ENCODE results near the gene CLSTN2. TPM values are rescaled to one million over a fixed set of nuclear protein-coding genes. Genes with fewer than 3 reads are reported as not detected.

CLSTN2 gene
- total RNA-seq, 1 donor from 2014 or later: 0.74 TPM

DNA sequence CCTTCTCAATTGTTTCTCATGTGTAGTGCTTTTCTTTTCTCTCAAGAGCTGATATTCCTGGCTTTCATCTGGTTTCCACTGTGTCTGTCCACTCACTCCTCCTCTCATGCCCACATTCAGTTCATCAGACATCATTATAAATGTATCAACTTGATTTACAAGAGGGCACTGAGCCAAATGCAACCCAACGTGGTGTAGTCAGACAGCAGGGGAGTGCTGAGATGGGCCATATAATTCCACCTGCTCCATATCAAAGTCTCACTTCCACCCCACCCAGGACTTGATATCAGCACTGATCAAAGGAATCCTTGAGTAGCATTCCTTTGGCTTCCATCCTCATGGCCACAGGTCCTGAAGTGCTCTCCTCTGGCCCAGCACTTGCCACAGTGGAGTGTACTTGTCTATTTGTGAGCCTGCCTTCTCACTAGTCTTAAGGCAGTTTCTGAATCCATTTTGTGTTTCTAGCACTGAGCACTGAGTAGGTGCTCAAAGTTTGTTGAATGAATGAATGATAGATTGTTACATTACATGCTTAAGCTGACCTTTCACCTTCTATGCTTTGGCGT, 252.8 kb downstream of the CLSTN2 start:
- Mint-ChIP-seq H3K4me3 (ENCODE audit: unreplicated experiment) (no peak overlapping the region), H3K36me3 (ENCODE audit: low read depth, unreplicated experiment) (no peaks in the 10 kb centered on the region), H3K27ac (ENCODE audit: unreplicated experiment) (no peak overlapping the region), H3K27me3 (ENCODE audit: unreplicated experiment) (peaks cover 2% of the 10 kb centered on the region), H3K9me3 (ENCODE audit: unreplicated experiment) (no peaks in the 10 kb centered on the region), H3K4me1 (ENCODE audit: unreplicated experiment) (no peaks in the 10 kb centered on the region)
- no peak for DNase-seq (ENCODE audit: low spot score)
- TF ChIP-seq, protein P1, sequence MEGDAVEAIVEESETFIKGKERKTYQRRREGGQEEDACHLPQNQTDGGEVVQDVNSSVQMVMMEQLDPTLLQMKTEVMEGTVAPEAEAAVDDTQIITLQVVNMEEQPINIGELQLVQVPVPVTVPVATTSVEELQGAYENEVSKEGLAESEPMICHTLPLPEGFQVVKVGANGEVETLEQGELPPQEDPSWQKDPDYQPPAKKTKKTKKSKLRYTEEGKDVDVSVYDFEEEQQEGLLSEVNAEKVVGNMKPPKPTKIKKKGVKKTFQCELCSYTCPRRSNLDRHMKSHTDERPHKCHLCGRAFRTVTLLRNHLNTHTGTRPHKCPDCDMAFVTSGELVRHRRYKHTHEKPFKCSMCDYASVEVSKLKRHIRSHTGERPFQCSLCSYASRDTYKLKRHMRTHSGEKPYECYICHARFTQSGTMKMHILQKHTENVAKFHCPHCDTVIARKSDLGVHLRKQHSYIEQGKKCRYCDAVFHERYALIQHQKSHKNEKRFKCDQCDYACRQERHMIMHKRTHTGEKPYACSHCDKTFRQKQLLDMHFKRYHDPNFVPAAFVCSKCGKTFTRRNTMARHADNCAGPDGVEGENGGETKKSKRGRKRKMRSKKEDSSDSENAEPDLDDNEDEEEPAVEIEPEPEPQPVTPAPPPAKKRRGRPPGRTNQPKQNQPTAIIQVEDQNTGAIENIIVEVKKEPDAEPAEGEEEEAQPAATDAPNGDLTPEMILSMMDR (IDR thresholded peaks at IDR 0.05; ENCODE audit: unreplicated experiment): no peak

- H3K27ac Mint-ChIP-seq (ENCODE audit: unreplicated experiment): no peak overlapping the region
- TF ChIP-seq, protein P1 (IDR thresholded peaks at IDR 0.05; ENCODE audit: unreplicated experiment): no peak
- H3K9me3 Mint-ChIP-seq (ENCODE audit: unreplicated experiment): no peaks in the 10 kb centered on the region
- no peak overlapping the region for H3K4me3 Mint-ChIP-seq (ENCODE audit: unreplicated experiment)
- peaks cover 2% of the 10 kb centered on the region for H3K27me3 Mint-ChIP-seq (ENCODE audit: unreplicated experiment)
- H3K36me3 Mint-ChIP-seq (ENCODE audit: low read depth, unreplicated experiment): no peaks in the 10 kb centered on the region
- H3K4me1 Mint-ChIP-seq (ENCODE audit: unreplicated experiment): no peaks in the 10 kb centered on the region
- DNase-seq (ENCODE audit: low spot score): no peak
Observed at GRCh38 chr3:140188285-140188684, 253.3 kb downstream of the CLSTN2 start.

GRCh38 chr3:140189267-140189666, 254.3 kb downstream of the CLSTN2 start:
- DNase-seq (ENCODE audit: low spot score): no peak
- Mint-ChIP-seq H3K4me3 (ENCODE audit: unreplicated experiment) (no peak overlapping the region), H3K4me1 (ENCODE audit: unreplicated experiment) (no peaks in the 10 kb centered on the region), H3K9me3 (ENCODE audit: unreplicated experiment) (no peaks in the 10 kb centered on the region), H3K27me3 (ENCODE audit: unreplicated experiment) (peaks cover 2% of the 10 kb centered on the region), H3K27ac (ENCODE audit: unreplicated experiment) (no peak overlapping the region), H3K36me3 (ENCODE audit: low read depth, unreplicated experiment) (no peaks in the 10 kb centered on the region)
- TF ChIP-seq, protein P1 (IDR thresholded peaks at IDR 0.05; ENCODE audit: unreplicated experiment): no peak

DNA sequence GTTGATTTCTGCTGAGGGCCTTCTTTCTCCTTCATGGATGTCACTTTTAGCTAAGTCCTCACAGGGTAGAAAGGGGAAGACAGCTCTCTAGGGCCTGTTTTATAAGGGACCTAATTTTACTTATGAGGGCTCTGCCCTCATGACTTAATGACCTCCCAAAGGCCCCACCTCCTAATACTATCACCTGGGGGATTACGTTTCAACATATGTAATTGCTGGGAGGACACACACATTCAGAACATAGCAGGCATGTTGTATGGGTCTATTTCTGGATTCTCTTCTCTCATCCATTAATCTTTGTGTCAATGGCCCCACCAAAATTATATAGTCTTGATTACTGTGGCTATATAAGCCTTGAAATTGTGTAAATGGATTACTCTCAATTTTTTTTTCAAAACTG, 255.0 kb downstream of the CLSTN2 start:
- TF ChIP-seq, protein P1 (IDR thresholded peaks at IDR 0.05; ENCODE audit: unreplicated experiment): no peak
- H3K27me3 Mint-ChIP-seq (ENCODE audit: unreplicated experiment): peaks cover 2% of the 10 kb centered on the region
- no peaks in the 10 kb centered on the region for H3K36me3 Mint-ChIP-seq (ENCODE audit: low read depth, unreplicated experiment)
- no peak overlapping the region for H3K4me3 Mint-ChIP-seq (ENCODE audit: unreplicated experiment)
- no peaks in the 10 kb centered on the region for H3K9me3 Mint-ChIP-seq (ENCODE audit: unreplicated experiment)
- H3K4me1 Mint-ChIP-seq (ENCODE audit: unreplicated experiment): no peaks in the 10 kb centered on the region
- no peak overlapping the region for H3K27ac Mint-ChIP-seq (ENCODE audit: unreplicated experiment)
- DNase-seq (ENCODE audit: low spot score): no peak

GRCh38 chr3:140196970-140197369, 262.0 kb downstream of the CLSTN2 start:
- no peak overlapping the region for H3K4me3 Mint-ChIP-seq (ENCODE audit: unreplicated experiment)
- no peaks in the 10 kb centered on the region for H3K36me3 Mint-ChIP-seq (ENCODE audit: low read depth, unreplicated experiment)
- no peak for DNase-seq (ENCODE audit: low spot score)
- H3K4me1 Mint-ChIP-seq (ENCODE audit: unreplicated experiment): peaks cover 2% of the 10 kb centered on the region
- H3K27me3 Mint-ChIP-seq (ENCODE audit: unreplicated experiment): no peaks in the 10 kb centered on the region
- TF ChIP-seq, protein P1 (IDR thresholded peaks at IDR 0.05; ENCODE audit: unreplicated experiment): no peak
- H3K9me3 Mint-ChIP-seq (ENCODE audit: unreplicated experiment): no peaks in the 10 kb centered on the region
- H3K27ac Mint-ChIP-seq (ENCODE audit: unreplicated experiment): no peak overlapping the region
